HPDE6-E6E7 (cell line): ENCODE measurements around the gene MMP24.
"Not testable (repeated sequence)": the region's sequence is repeated elsewhere in the genome, so short reads cannot be mapped to it uniquely, and the experiment has no call there.

Experiments used
- DNase-seq: peaks from one replicate; pipeline ENCODE4 v3.0.0; 2011; ENCODE audit warnings: missing footprints; ENCODE audit errors: extremely low spot score

MMP24 gene

GRCh38 chr20:35226126-35226883, at the start of gene MMP24:
Gene MMP24, plus strand, starts transcription at chr20:35226690. Its CDS starts 49 bp downstream, at chr20:35226739.
- DNase-seq: no peak

- no peak for DNase-seq
Measured at GRCh38 chr20:35179292-35180212, 46.9 kb upstream of the MMP24 start.

- DNase-seq: no peak
Measured at GRCh38 chr20:35180266-35180665, 46.2 kb upstream of the MMP24 start.

GRCh38 chr20:35181731-35182130, 44.8 kb upstream of the MMP24 start:
- DNase-seq: no peak

GRCh38 chr20:35186691-35187289, 39.7 kb upstream of the MMP24 start:
- DNase-seq: not testable (repeated sequence)

- DNase-seq: no peak
Measured at GRCh38 chr20:35187584-35188190, 38.8 kb upstream of the MMP24 start.

GRCh38 chr20:35189223-35189622, 37.3 kb upstream of the MMP24 start:
- DNase-seq: not testable (repeated sequence)

GRCh38 chr20:35190556-35190955, 35.9 kb upstream of the MMP24 start:
- no peak for DNase-seq

- DNase-seq: no peak
Measured at GRCh38 chr20:35191419-35192117, 34.9 kb upstream of the MMP24 start.

GRCh38 chr20:35192118-35192872, 34.2 kb upstream of the MMP24 start:
- no peak for DNase-seq

GRCh38 chr20:35193031-35193791, 33.3 kb upstream of the MMP24 start:
- DNase-seq: not testable (repeated sequence)

- DNase-seq: no peak
Measured at GRCh38 chr20:35196313-35196712, 30.2 kb upstream of the MMP24 start.

- DNase-seq: no peak
Measured at GRCh38 chr20:35199740-35200139, 26.8 kb upstream of the MMP24 start.

GRCh38 chr20:35200267-35200666, 26.2 kb upstream of the MMP24 start:
- peak; percentile 76 for DNase-seq

GRCh38 chr20:35201467-35201866, 25.0 kb upstream of the MMP24 start:
- DNase-seq: not testable (repeated sequence)

GRCh38 chr20:35206802-35207201, 19.7 kb upstream of the MMP24 start:
- DNase-seq: no peak

GRCh38 chr20:35207950-35208611, 18.4 kb upstream of the MMP24 start:
- DNase-seq: peak; percentile 70

GRCh38 chr20:35215066-35215956, 11.2 kb upstream of the MMP24 start:
- DNase-seq: peak; percentile 78
